AG09319 (cell line): ENCODE measurements around the gene ANKRD40.

Source experiments
- DNase-seq: peaks from one replicate; pipeline ENCODE4 v3.0.0-alpha.2; 2010; ENCODE audit warnings: low read depth; ENCODE audit errors: extremely low read depth
- TF ChIP-seq, protein P1 (sequence below): IDR thresholded peaks from 2 replicates; pipeline ENCODE4 v1.5.1; 2011; ENCODE audit warnings: low read depth, mild to moderate bottlenecking, inconsistent platforms, low read length, moderate library complexity

ANKRD40 gene

DNA sequence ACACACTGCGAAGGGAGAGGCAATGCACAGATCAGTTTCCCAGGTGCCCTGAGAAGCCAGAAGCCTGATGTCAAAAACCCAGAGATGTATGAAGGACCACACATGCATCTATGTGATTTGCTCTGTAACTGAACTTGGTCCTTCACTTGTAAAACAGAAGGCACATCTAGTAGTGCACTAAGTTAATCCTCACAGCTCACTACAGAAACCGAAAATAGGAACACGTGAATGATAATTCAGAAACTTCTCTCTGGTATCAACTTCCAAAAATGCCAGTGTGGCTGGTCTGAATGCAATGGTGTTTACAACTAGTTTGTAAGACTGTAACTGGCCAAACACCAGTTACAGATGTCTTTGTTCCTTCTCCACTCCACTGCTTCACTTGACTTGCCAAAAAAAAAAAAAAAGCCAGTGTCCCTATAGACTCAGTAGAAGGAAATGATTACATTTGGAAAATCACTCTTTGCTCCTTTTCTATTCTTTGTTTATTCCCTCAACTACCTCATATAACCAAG, 11.3 kb downstream of the ANKRD40 start:
- TF ChIP-seq, protein P1, sequence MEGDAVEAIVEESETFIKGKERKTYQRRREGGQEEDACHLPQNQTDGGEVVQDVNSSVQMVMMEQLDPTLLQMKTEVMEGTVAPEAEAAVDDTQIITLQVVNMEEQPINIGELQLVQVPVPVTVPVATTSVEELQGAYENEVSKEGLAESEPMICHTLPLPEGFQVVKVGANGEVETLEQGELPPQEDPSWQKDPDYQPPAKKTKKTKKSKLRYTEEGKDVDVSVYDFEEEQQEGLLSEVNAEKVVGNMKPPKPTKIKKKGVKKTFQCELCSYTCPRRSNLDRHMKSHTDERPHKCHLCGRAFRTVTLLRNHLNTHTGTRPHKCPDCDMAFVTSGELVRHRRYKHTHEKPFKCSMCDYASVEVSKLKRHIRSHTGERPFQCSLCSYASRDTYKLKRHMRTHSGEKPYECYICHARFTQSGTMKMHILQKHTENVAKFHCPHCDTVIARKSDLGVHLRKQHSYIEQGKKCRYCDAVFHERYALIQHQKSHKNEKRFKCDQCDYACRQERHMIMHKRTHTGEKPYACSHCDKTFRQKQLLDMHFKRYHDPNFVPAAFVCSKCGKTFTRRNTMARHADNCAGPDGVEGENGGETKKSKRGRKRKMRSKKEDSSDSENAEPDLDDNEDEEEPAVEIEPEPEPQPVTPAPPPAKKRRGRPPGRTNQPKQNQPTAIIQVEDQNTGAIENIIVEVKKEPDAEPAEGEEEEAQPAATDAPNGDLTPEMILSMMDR = no peak
- DNase-seq = no peak

DNA sequence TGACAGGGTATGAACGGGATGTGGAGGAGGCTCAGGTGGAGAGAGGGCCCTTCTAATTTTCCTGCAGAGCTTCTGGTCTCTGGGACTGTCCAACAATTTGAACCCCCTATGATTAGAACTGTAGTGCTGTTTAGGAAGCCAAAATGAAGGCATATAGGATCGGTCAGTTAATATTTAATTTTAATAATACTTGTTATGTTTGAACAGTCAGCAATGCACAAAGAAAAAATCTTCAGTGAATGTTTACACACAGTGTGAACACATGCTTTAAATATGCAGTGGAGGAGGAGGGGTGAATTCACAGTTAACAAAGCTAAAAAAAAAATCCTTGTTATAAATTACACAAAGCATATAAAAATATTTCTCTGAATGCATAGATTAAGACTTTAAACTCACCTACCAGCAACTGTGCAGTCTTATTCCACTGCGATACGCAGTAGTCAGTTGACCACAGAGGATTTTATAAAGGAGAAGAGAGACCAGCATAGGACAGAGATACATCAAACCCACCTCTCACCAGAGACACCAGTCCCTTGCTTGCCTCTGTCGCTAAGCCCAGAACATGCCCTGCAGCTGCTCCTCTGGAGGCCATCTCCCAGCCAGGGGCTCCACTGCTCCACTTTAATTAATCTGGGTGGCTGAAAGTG, 14.6 kb downstream of the ANKRD40 start:
- no peak for DNase-seq
- TF ChIP-seq, protein P1 = no peak

DNA sequence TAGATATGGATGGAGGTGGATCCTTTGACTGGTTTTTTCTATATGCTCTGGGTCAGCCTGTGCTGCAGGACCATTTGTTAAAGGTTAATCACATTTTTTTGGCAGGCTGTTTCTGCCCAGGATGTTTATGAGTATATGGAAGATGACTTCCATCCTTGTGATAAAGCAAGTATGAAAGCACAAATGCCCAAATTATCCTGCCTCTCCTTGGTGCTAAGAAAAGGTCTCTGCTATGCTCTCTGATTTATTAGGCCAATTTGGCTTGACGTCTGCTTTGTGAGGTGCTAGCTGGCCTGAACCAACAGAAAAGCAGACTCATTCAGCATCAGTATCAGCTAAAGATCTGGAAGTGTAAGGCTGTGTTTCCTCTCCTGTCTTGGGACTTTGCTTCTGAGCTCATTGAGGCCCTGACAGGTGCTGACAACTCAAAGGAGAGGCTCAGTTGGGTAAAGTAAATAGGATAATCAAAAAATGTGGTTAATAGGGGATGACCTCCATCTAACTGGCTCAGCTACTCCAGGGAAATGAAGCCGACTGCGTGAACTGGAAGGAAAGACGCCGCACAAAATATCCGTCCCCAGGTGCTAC, 15.2 kb downstream of the ANKRD40 start:
- DNase-seq = no peak
- TF ChIP-seq, protein P1 = no peak

DNA sequence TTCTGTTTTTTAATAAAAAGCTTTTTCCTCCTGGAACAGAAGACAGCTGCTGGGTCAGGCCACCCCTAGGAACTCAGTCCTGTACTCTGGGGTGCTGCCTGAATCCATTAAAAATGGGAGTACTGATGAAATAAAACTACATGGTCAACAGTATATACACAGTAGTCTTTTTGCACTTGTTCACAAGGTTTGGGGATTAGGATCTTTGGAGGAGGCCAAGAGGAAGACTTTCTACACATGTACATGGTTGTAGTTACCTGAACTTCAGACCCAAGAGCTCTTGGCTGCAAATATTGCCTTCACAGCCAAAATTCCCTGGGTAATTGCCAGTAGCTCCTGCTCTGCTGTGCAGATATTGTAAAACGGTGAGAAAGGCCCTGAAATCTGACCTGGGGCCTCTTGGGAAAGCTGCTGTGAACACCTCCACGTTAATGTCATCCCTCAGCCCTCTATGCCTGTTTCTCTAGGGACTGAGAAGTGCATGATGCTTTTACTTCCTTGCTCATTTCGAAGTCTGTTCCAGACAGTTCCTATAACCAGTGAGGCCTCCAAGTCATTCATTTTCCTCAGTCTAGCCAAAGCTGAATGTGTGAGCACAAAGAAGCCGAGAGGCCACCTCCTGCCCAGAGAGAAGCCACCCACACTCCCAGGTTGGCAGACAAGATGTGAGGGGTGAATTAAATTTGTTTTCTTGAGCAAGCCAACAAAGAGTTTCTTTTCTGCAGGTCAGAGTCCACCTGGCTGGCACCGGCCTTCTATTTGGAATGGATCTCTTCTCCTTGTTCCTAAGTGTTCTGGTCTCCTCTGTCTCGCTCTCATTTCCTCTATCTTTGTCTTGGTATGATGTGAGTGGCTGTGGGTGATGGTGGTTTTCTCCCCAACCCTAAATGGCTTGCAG, 15.9 kb downstream of the ANKRD40 start:
- TF ChIP-seq, protein P1 = no peak
- DNase-seq = no peak

DNA sequence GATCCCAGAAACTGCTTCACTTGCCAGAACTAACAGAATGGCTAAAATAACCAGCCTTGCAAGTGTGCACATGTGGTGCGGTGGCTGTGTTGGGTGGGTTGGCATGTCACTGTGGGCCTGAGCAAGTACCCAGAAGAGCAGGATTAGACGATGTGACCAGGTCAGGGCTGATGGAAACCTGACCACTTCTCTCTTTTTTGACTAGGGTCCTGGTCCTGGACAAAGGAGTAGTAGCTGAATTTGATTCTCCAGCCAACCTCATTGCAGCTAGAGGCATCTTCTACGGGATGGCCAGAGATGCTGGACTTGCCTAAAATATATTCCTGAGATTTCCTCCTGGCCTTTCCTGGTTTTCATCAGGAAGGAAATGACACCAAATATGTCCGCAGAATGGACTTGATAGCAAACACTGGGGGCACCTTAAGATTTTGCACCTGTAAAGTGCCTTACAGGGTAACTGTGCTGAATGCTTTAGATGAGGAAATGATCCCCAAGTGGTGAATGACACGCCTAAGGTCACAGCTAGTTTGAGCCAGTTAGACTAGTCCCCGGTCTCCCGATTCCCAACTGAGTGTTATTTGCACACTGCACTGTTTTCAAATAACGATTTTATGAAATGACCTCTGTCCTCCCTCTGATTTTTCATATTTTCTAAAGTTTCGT, 16.7 kb downstream of the ANKRD40 start:
- no peak for DNase-seq
- TF ChIP-seq, protein P1 = no peak

DNA sequence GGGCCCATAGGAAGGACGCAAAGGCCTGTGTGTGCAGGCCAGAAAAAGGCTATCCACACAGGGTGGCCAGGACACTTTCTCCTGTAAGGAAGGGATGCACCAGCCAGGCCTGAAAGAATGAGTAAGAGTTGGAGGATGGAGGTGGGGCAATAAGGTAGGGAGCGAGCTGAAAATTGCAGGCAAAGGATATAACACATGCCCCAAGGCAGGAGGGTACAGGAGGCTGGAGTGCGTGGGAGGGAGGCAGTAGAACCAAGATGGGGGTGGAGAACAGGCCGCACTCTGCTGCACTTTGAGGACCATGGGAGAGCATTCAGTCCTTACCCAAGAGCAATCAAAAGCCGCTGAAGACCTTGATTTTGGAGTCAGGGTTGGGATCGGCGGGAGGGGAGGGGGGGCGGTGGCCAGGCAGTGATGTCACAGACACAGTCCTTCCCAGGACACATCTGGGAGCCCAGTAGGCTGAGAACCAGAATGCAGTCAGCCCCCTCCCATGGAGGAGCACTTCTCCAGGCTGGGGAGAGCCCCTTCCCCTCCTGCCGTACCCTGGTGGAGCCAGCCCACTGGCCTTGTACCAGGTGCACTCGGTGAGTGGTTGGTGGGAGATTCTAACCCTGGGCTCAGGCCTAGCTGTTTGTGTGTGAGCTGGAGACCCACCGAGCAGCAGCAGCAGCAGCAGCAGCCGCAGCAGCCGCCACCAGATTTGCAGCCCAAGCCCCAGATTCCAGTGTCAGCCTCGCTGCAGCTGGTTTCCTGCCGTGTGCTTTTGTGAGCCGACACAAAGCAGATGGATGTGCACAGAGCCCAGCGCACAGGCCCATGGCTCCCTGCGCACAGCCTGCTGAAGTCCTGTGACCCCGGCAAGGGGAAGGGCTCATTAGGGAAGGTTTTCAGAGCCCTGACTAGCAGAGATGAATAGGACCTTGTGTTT, 17.5 kb downstream of the ANKRD40 start:
- TF ChIP-seq, protein P1 = no peak
- no peak for DNase-seq
